HepG2 (cell line): ENCODE measurements around the gene DGCR6L. TPM values are rescaled to one million over a fixed set of nuclear protein-coding genes. Genes with fewer than 3 reads are reported as not detected.

Experiments used
- ATAC-seq: fragments of 200-7000 bp; cut with Tn5 transposase; 3 replicates; pipeline ENCODE4 v1.9.1; 2020; ENCODE audit warnings: mild to moderate bottlenecking, moderate library complexity
- BruUV-seq: library from RNA; stranded (reverse); fragments of 400-500 nt; replicated peaks from 2 replicates; lab custom pipeline; 2021; lab: Mats Ljungman, UMichigan
- CTCF ChIA-PET: fragments of 300-600 bp; formaldehyde crosslinking; extraction: SDS; loops from one replicate; lab custom pipeline; 2021; ENCODE audit warnings: low total read pairs, inconsistent platforms, low intra/inter-chr PET ratio; lab: Yijun Ruan, JAX
- POLR2A ChIA-PET: fragments of 350-600 bp; sonication (Branson Sonifier 250); formaldehyde crosslinking; loops from one replicate; lab custom pipeline; 2020; ENCODE audit warnings: antibody characterized with exemption, inconsistent platforms; lab: Yijun Ruan, JAX
- DNase-seq: peaks from one replicate; pipeline ENCODE4 v3.0.0-alpha.2; 2015; ENCODE audit warnings: low spot score
- FAIRE-seq: peaks from 3 replicates; lab custom pipeline; 2011; peaks lifted over from hg19 to GRCh38; lab: Jason Lieb, UNC
- H2AFZ ChIP-seq: one replicate; pipeline ENCODE4 v1.6.1; 2011; ENCODE audit warnings: low read length, inconsistent platforms
- H3K27ac ChIP-seq: fragments of 300-600 bp; 3 replicates; pipeline ENCODE4 v1.8.0; 2011; ENCODE audit warnings: mixed run types, mild to moderate bottlenecking, mixed read lengths, low read length, inconsistent platforms; ENCODE audit not compliant: insufficient read depth; ENCODE audit errors: extremely low read length
- H3K27me3 ChIP-seq, 2 experiments: fragments of 200-600 bp in 1 of 2; 2 replicates in 1 of 2; 3 replicates in 1 of 2; pipeline versions ENCODE4 v1.6.0 to v1.8.0; 2011; ENCODE audit warnings: low read length in 2 of 2, mild to moderate bottlenecking in 2 of 2, moderate library complexity in 2 of 2, inconsistent platforms in 1 of 2; ENCODE audit not compliant: insufficient read depth in 2 of 2, control insufficient read depth in 1 of 2
- H3K36me3 ChIP-seq, 2 experiments: fragments of 200-600 bp in 1 of 2; replicated peaks in 1 of 2; 2 replicates in 1 of 2; 3 replicates in 1 of 2; pipeline versions ENCODE4 v1.5.1 to v1.8.0; 2011; ENCODE audit warnings: low read length in 2 of 2, inconsistent platforms in 1 of 2; ENCODE audit not compliant: insufficient read depth in 2 of 2, control insufficient read depth in 1 of 2
- H3K4me1 ChIP-seq: 2 replicates; pipeline ENCODE4 v1.5.1; 2012; ENCODE audit warnings: low read length, inconsistent platforms; ENCODE audit not compliant: insufficient read depth
- H3K4me2 ChIP-seq: 2 replicates; pipeline ENCODE4 v1.6.0; 2011; ENCODE audit warnings: low read depth, low read length, inconsistent platforms
- H3K4me3 ChIP-seq, 3 experiments: fragments of 200-600 bp in 1 of 3; sonication (generic), shearing (Covaris generic) in 1 of 3; replicated peaks in 1 of 3; 2 replicates each; pipeline ENCODE4 v1.5.1; 2011 to 2016; ENCODE audit warnings: low read length in 3 of 3, inconsistent platforms in 2 of 3, low read depth in 2 of 3, mild to moderate bottlenecking in 2 of 3, control low read depth in 1 of 3, mixed read lengths in 1 of 3; ENCODE audit not compliant: insufficient read depth in 1 of 3
- H3K79me2 ChIP-seq: one replicate; pipeline ENCODE4 v1.6.1; 2011; ENCODE audit warnings: low read length, inconsistent platforms; ENCODE audit not compliant: insufficient read depth
- H3K9ac ChIP-seq: 2 replicates; pipeline ENCODE4 v1.6.0; 2011; ENCODE audit warnings: mild to moderate bottlenecking, low read depth, low read length, inconsistent platforms; ENCODE audit not compliant: insufficient read depth
- H3K9me3 ChIP-seq: 2 replicates; pipeline ENCODE4 v1.5.1; 2012; ENCODE audit warnings: mild to moderate bottlenecking, low read length
- H4K20me1 ChIP-seq: 2 replicates; pipeline ENCODE4 v1.6.0; 2011; ENCODE audit warnings: inconsistent platforms, mild to moderate bottlenecking, low read length, moderate library complexity; ENCODE audit not compliant: insufficient read depth
- CBX1 ChIP-seq: IDR thresholded peaks from one replicate; pipeline ENCODE4 v1.6.1; 2016; ENCODE audit warnings: antibody characterized with exemption, low read depth
- CREM ChIP-seq, 2 experiments: sonication (generic) in 1 of 2; formaldehyde crosslinking in 1 of 2; IDR thresholded peaks; 2 replicates each; pipeline versions ENCODE4 v1.4.0 to v1.6.1; 2016 to 2020; ENCODE audit warnings: antibody characterized with exemption in 1 of 2, mild to moderate bottlenecking in 1 of 2, missing genetic modification reagents in 1 of 2
- FOXA1 ChIP-seq, 2 experiments: fragments of 450-650 bp in 1 of 2; sonication (generic) in 1 of 2; formaldehyde crosslinking in 1 of 2; IDR thresholded peaks; 2 replicates each; pipeline versions ENCODE4 v1.4.0 to v1.6.1; 2016 to 2020; ENCODE audit warnings: missing genetic modification reagents in 1 of 2
- FOXO1 ChIP-seq: sonication (generic); formaldehyde crosslinking; IDR thresholded peaks from 2 replicates; pipeline ENCODE4 v1.4.0; 2020; ENCODE audit warnings: missing genetic modification reagents
- HOXA9 ChIP-seq: sonication (generic); formaldehyde crosslinking; IDR thresholded peaks from 2 replicates; pipeline ENCODE4 v1.8.1; 2022; ENCODE audit warnings: missing genetic modification reagents, mild to moderate bottlenecking, moderate library complexity, borderline replicate concordance
- NFYB ChIP-seq: sonication (generic); formaldehyde crosslinking; IDR thresholded peaks from 2 replicates; pipeline ENCODE4 v1.4.0; 2020; ENCODE audit warnings: missing genetic modification reagents
- NFYC ChIP-seq: IDR thresholded peaks from 2 replicates; pipeline ENCODE4 v1.6.1; 2016; ENCODE audit warnings: missing genetic modification reagents, missing compliant biosample characterization
- PHF21A ChIP-seq: sonication (generic); formaldehyde crosslinking; IDR thresholded peaks from 2 replicates; pipeline ENCODE4 v1.5.0; 2020; ENCODE audit warnings: mild to moderate bottlenecking, missing genetic modification reagents
- ZMAT3 ChIP-seq: sonication (generic); formaldehyde crosslinking; conservative IDR thresholded peaks from 2 replicates; pipeline ENCODE4 v1.7.0; 2021; ENCODE audit warnings: missing genetic modification reagents
- ZMYM2 ChIP-seq: sonication (generic); formaldehyde crosslinking; IDR thresholded peaks from 2 replicates; pipeline ENCODE4 v1.8.0; 2022; ENCODE audit warnings: mild to moderate bottlenecking, missing genetic modification reagents
- ZNF230 ChIP-seq: sonication (generic); formaldehyde crosslinking; IDR thresholded peaks from 2 replicates; pipeline ENCODE4 v1.4.0; 2020; ENCODE audit warnings: mild to moderate bottlenecking, missing genetic modification reagents
- WGBS: methylation state at CpG from one replicate; pipeline ENCODE4 v1.1.6; 2017; ENCODE audit warnings: low lambda C conversion rate; 5-methylcytosine and 5-hydroxymethylcytosine counted together
- in situ Hi-C: cut with HindIII; loops from 2 replicates; pipeline ENCODE4 v1.10.0; 2017; ENCODE audit warnings: low pct_unique_long_range_greater_than_20kb; ENCODE audit not compliant: extremely low pct_ligation_motif_present
- intact Hi-C: fragments of 100-400 bp; cut with micrococcal nuclease; formaldehyde crosslinking; loops from one replicate; pipeline ENCODE4 v1.10.0; 2022; ENCODE audit not compliant: unreplicated experiment
- polyA plus RNA-seq, 8 experiments: library from polyadenylated mRNA; depleted of rRNA in 3 of 8; stranded (reverse) in 7 of 8; unstranded in 1 of 8; fragments of >200 nt; fragmentation: Illumina TruSeq in 4 of 8; extraction: Trizol in 4 of 8; gene quantifications; 2 replicates each; pipeline versions ENCODE4 v1.2.1 to v1.2.3, GENCODE V29; 2011 to 2016; ENCODE audit warnings: low read depth in 4 of 8, missing spikeins in 1 of 8, mixed read lengths in 1 of 8; ENCODE audit not compliant: insufficient read depth in 1 of 8
- total RNA-seq, 5 experiments: library from RNA; depleted of rRNA; stranded (reverse); fragments of >200 nt; fragmentation: Illumina TruSeq; extraction: Trizol; gene quantifications; 2 replicates each; pipeline ENCODE4 v1.2.3, GENCODE V29; 2016; ENCODE audit warnings: low read depth in 1 of 5
- TF ChIP-seq, protein P1 (sequence below): sonication (generic); formaldehyde crosslinking; IDR thresholded peaks from 2 replicates; pipeline ENCODE4 v1.4.0; 2020; ENCODE audit warnings: mild to moderate bottlenecking, missing genetic modification reagents, borderline replicate concordance
- TF ChIP-seq, protein P2 (sequence below): sonication (generic); formaldehyde crosslinking; IDR thresholded peaks from 2 replicates; pipeline ENCODE4 v1.4.0; 2020; ENCODE audit warnings: mild to moderate bottlenecking, low read depth, missing genetic modification reagents
- TF ChIP-seq, protein P3 (sequence below): sonication (generic); formaldehyde crosslinking; IDR thresholded peaks from 2 replicates; pipeline ENCODE4 v1.8.1; 2022; ENCODE audit warnings: mild to moderate bottlenecking, missing genetic modification reagents
- TF ChIP-seq, protein P4 (sequence below): sonication (generic); formaldehyde crosslinking; IDR thresholded peaks from 2 replicates; pipeline ENCODE4 v1.8.1; 2023; ENCODE audit warnings: mild to moderate bottlenecking, missing genetic modification reagents

DGCR6L gene
- total and polyA plus RNA-seq, 2 of the 13 experiments (the other 11 are each of a cell fraction or from before 2014, with no cell fraction given), result 17.5 to 35.3 TPM

DNA sequence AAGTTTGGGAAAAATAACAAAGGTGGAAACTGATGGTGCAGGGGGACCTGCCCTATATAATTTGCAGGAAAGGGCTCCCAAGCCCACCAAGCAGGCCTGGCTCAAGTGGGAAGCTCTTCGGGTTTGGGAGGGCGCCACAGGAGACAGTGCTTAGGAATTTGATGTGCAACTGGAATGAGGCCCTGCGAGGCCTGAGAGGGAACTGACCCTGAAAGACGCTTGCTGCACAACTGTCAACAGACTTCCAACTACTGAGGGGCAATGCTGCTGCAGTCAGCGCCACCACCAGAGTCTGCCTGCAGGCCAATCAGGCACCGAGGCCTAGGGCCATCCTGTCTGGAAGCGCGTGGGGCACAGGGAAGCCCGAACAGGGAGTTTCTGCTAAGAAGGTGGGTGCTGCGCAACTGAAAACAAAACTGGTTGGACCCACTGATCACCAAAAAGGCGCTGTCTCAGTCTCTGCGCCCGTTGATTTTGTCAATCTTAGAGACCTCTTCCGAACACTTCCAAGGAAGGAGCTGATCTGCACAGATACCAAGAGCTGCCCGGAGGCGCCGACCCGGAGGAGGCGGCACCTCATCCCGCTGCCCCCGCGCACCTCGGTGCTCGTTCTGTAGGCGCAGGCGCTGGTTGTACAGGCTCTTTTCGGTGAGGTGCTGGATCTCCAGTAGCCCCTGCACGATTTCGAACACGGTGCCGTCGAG is 667 bp downstream of the DGCR6L start:
- in situ Hi-C loops, result no loop called here
- FAIRE-seq (peak; percentile 4), ATAC-seq (peak; percentile 50), DNase-seq (no peak)
- peak overlapping the region; percentile 86 for H3K9ac ChIP-seq
- no peaks in the 10 kb centered on the region for H3K36me3 ChIP-seq
- H4K20me1 ChIP-seq, result no peaks in the 10 kb centered on the region
- peak overlapping the region; percentile 95 for H3K4me2 ChIP-seq
- no peaks in the 10 kb centered on the region; a peak in 1 of 5 replicates for H3K27me3 ChIP-seq
- ChIA-PET POLR2A (interaction anchor here (0.6 to 1.1 kb wide), 5 partner anchors 50 to 1349 kb away, joined by 3 to 7 read pairs (median 3); partner anchors contain the start of gene KLHL22), CTCF (no interaction called here)
- H3K9me3 ChIP-seq, result no peaks in the 10 kb centered on the region
- H2AFZ ChIP-seq, result no peak overlapping the region
- intact Hi-C loops, result no loop called here
- peak overlapping the region; percentile 71 for H3K27ac ChIP-seq
- WGBS, result 3% methylated on average over 11 of the region's 32 CpGs
- H3K79me2 ChIP-seq, result no peaks in the 10 kb centered on the region
- H3K4me1 ChIP-seq, result peaks cover 48% of the 10 kb centered on the region
- peak overlapping the region; percentile 89 to 94 (median 93) for H3K4me3 ChIP-seq
- TSS peak; percentile 58 for BruUV-seq
- TF ChIP-seq, protein P1, sequence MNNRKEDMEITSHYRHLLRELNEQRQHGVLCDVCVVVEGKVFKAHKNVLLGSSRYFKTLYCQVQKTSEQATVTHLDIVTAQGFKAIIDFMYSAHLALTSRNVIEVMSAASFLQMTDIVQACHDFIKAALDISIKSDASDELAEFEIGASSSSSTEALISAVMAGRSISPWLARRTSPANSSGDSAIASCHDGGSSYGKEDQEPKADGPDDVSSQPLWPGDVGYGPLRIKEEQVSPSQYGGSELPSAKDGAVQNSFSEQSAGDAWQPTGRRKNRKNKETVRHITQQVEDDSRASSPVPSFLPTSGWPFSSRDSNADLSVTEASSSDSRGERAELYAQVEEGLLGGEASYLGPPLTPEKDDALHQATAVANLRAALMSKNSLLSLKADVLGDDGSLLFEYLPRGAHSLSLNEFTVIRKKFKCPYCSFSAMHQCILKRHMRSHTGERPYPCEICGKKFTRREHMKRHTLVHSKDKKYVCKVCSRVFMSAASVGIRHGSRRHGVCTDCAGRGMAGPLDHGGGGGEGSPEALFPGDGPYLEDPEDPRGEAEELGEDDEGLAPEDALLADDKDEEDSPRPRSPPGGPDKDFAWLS, result 0 out of 2 replicates have a peak, but pooled peaks have one; percentile 24
- 0 out of 2 replicates have a peak, but pooled peaks have one; percentile 48 for TF ChIP-seq ZMYM2 (CRISPR knock-in tag)
- TF ChIP-seq FOXA1 (IDR thresholded peaks at IDR 0.05), result no peak
- TF ChIP-seq FOXA1 (CRISPR knock-in tag; IDR thresholded peaks at IDR 0.05), result peak; percentile 38
- peak; percentile 14; the same call in 1 of the 2 replicates for TF ChIP-seq ZNF230
- TF ChIP-seq ZMAT3 (CRISPR knock-in tag), result 0 out of 2 replicates have a peak, but pooled peaks have one; percentile 6
- TF ChIP-seq PHF21A (CRISPR knock-in tag), result no peak
- peak; percentile 48; the same call in 1 of the 2 replicates for TF ChIP-seq NFYB (CRISPR knock-in tag)
- 0 out of 2 replicates have a peak, but pooled peaks have one; percentile 31 for TF ChIP-seq FOXO1 (CRISPR knock-in tag)
- TF ChIP-seq NFYC, result peak; percentile 37
- TF ChIP-seq CREM (IDR thresholded peaks at IDR 0.05), result no peak
- TF ChIP-seq CREM (CRISPR knock-in tag; IDR thresholded peaks at IDR 0.05), result no peak
- TF ChIP-seq CBX1, result no peak
- TF ChIP-seq, protein P2, sequence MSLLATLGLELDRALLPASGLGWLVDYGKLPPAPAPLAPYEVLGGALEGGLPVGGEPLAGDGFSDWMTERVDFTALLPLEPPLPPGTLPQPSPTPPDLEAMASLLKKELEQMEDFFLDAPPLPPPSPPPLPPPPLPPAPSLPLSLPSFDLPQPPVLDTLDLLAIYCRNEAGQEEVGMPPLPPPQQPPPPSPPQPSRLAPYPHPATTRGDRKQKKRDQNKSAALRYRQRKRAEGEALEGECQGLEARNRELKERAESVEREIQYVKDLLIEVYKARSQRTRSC (CRISPR knock-in tag), result 0 out of 2 replicates have a peak, but pooled peaks have one; percentile 47
- TF ChIP-seq, protein P3, sequence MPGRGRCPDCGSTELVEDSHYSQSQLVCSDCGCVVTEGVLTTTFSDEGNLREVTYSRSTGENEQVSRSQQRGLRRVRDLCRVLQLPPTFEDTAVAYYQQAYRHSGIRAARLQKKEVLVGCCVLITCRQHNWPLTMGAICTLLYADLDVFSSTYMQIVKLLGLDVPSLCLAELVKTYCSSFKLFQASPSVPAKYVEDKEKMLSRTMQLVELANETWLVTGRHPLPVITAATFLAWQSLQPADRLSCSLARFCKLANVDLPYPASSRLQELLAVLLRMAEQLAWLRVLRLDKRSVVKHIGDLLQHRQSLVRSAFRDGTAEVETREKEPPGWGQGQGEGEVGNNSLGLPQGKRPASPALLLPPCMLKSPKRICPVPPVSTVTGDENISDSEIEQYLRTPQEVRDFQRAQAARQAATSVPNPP, result 0 out of 2 replicates have a peak, but pooled peaks have one; percentile 18
- no peak for TF ChIP-seq HOXA9
- TF ChIP-seq, protein P4, sequence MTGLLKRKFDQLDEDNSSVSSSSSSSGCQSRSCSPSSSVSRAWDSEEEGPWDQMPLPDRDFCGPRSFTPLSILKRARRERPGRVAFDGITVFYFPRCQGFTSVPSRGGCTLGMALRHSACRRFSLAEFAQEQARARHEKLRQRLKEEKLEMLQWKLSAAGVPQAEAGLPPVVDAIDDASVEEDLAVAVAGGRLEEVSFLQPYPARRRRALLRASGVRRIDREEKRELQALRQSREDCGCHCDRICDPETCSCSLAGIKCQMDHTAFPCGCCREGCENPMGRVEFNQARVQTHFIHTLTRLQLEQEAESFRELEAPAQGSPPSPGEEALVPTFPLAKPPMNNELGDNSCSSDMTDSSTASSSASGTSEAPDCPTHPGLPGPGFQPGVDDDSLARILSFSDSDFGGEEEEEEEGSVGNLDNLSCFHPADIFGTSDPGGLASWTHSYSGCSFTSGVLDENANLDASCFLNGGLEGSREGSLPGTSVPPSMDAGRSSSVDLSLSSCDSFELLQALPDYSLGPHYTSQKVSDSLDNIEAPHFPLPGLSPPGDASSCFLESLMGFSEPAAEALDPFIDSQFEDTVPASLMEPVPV (CRISPR knock-in tag), result peak; percentile 41; the same call in 1 of the 2 replicates
